ENCODE data around the gene GABBR2. TPM values are rescaled to one million over a fixed set of nuclear protein-coding genes. Genes with fewer than 3 reads are reported as not detected.

The GABBR2 gene
- total and polyA plus RNA-seq, 7 experiments from 2014 or later, result not detected

GRCh38 chr9:98641695-98642094, 67.0 kb downstream of the GABBR2 start:
- H3K4me3 Mint-ChIP-seq, result no peak overlapping the region

GRCh38 chr9:98640394-98640793, 68.3 kb downstream of the GABBR2 start:
- DNase-seq, result no peak
- peaks cover 0 to 3% (median 0%) of the 10 kb centered on the region in 5 donors for H3K36me3 Mint-ChIP-seq
- POLR2A ChIA-PET, result no interaction called here
- H3K27me3 Mint-ChIP-seq, result peaks cover 8 to 38% (median 31%) of the 10 kb centered on the region in 5 donors
- no peaks in the 10 kb centered on the region for H3K4me1 Mint-ChIP-seq
- Histone ChIP-seq H3K27me3 (ENCODE audit: control insufficient read depth in 2 of 2, insufficient read depth in 2 of 2, low read length in 2 of 2) (no peaks in the 10 kb centered on the region), H3K4me1 (ENCODE audit: control insufficient read depth in 2 of 2, insufficient read depth in 2 of 2, low read length in 2 of 2) (no peaks in the 10 kb centered on the region), H3K4me3 (ENCODE audit: low read length) (no peak overlapping the region), H3K27ac (ENCODE audit: low read depth, low read length) (no peak overlapping the region), H3K9me3 (ENCODE audit: control insufficient read depth in 2 of 3, low read length in 3 of 3) (no peaks in the 10 kb centered on the region), H3K36me3 (ENCODE audit: control insufficient read depth in 2 of 3, insufficient read depth in 3 of 3, low read length in 3 of 3) (no peaks in the 10 kb centered on the region)
- H3K9me3 Mint-ChIP-seq, result peaks cover 0 to 6% (median 0%) of the 10 kb centered on the region in 11 donors
- intact Hi-C loops (cut with micrococcal nuclease), result no loop called here
- no peak for ATAC-seq
- no peak overlapping the region for H3K4me3 Mint-ChIP-seq
- CTCF ChIA-PET, result no interaction called here
- no peak overlapping the region for H3K27ac Mint-ChIP-seq

More at GRCh38 chr9:98641695-98642094, 67.0 kb downstream of the GABBR2 start:
- Mint-ChIP-seq H3K4me1 (no peaks in the 10 kb centered on the region), H3K36me3 (peaks cover 0 to 3% (median 0%) of the 10 kb centered on the region in 5 donors), H3K27ac (no peak overlapping the region), H3K27me3 (peaks cover 8 to 38% (median 31%) of the 10 kb centered on the region in 5 donors), H3K9me3 (peaks cover 0 to 3% (median 0%) of the 10 kb centered on the region in 11 donors)
- DNase-seq (no peak), ATAC-seq (no peak)
- Histone ChIP-seq H3K27me3 (ENCODE audit: control insufficient read depth in 2 of 2, insufficient read depth in 2 of 2, low read length in 2 of 2) (no peaks in the 10 kb centered on the region), H3K4me3 (ENCODE audit: low read length) (no peak overlapping the region), H3K4me1 (ENCODE audit: control insufficient read depth in 2 of 2, insufficient read depth in 2 of 2, low read length in 2 of 2) (no peaks in the 10 kb centered on the region), H3K27ac (ENCODE audit: low read depth, low read length) (no peak overlapping the region), H3K36me3 (ENCODE audit: control insufficient read depth in 2 of 3, insufficient read depth in 3 of 3, low read length in 3 of 3) (no peaks in the 10 kb centered on the region), H3K9me3 (ENCODE audit: control insufficient read depth in 2 of 3, low read length in 3 of 3) (no peaks in the 10 kb centered on the region)
- ChIA-PET POLR2A (no interaction called here), CTCF (no interaction called here)
- intact Hi-C loops (cut with micrococcal nuclease), result no loop called here

GRCh38 chr9:98639133-98639532, 69.6 kb downstream of the GABBR2 start:
- no peaks in the 10 kb centered on the region for H3K36me3 ChIP-seq (ENCODE audit: control insufficient read depth in 2 of 3, insufficient read depth in 3 of 3, low read length in 3 of 3)
- CTCF ChIA-PET, result no interaction called here
- no peaks in the 10 kb centered on the region for H3K4me1 ChIP-seq (ENCODE audit: control insufficient read depth in 2 of 2, insufficient read depth in 2 of 2, low read length in 2 of 2)
- intact Hi-C loops (cut with micrococcal nuclease), result no loop called here
- H3K9me3 ChIP-seq (ENCODE audit: control insufficient read depth in 2 of 3, low read length in 3 of 3), result no peaks in the 10 kb centered on the region
- Mint-ChIP-seq H3K4me3 (no peak overlapping the region), H3K9me3 (peaks cover 0 to 6% (median 0%) of the 10 kb centered on the region in 11 donors), H3K27ac (no peak overlapping the region), H3K36me3 (peaks cover 0 to 3% (median 0%) of the 10 kb centered on the region in 5 donors), H3K27me3 (peaks cover 8 to 36% (median 30%) of the 10 kb centered on the region in 5 donors), H3K4me1 (no peaks in the 10 kb centered on the region)
- ATAC-seq, result no peak
- POLR2A ChIA-PET, result no interaction called here
- no peak overlapping the region for H3K4me3 ChIP-seq (ENCODE audit: low read length)
- H3K27me3 ChIP-seq (ENCODE audit: control insufficient read depth in 2 of 2, insufficient read depth in 2 of 2, low read length in 2 of 2), result no peaks in the 10 kb centered on the region
- H3K27ac ChIP-seq (ENCODE audit: low read depth, low read length), result no peak overlapping the region
- no peak for DNase-seq

- ChIA-PET CTCF (no interaction called here), POLR2A (no interaction called here)
- no peak for ATAC-seq
- no peak for DNase-seq
- no peak overlapping the region for H3K4me3 ChIP-seq (ENCODE audit: low read length)
- H3K9me3 Mint-ChIP-seq, result peaks cover 0 to 6% (median 0%) of the 10 kb centered on the region in 11 donors
- H3K27me3 ChIP-seq (ENCODE audit: control insufficient read depth in 2 of 2, insufficient read depth in 2 of 2, low read length in 2 of 2), result no peaks in the 10 kb centered on the region
- H3K27me3 Mint-ChIP-seq, result peaks cover 7 to 25% (median 16%) of the 10 kb centered on the region in 5 donors
- H3K27ac ChIP-seq (ENCODE audit: low read depth, low read length), result no peak overlapping the region
- H3K36me3 Mint-ChIP-seq, result no peaks in the 10 kb centered on the region
- no peak overlapping the region for H3K27ac Mint-ChIP-seq
- no peak overlapping the region for H3K4me3 Mint-ChIP-seq
- intact Hi-C loops (cut with micrococcal nuclease), result no loop called here
- no peaks in the 10 kb centered on the region for H3K36me3 ChIP-seq (ENCODE audit: control insufficient read depth in 2 of 3, insufficient read depth in 3 of 3, low read length in 3 of 3)
- H3K4me1 Mint-ChIP-seq, result no peaks in the 10 kb centered on the region
- H3K4me1 ChIP-seq (ENCODE audit: control insufficient read depth in 2 of 2, insufficient read depth in 2 of 2, low read length in 2 of 2), result no peaks in the 10 kb centered on the region
- no peaks in the 10 kb centered on the region for H3K9me3 ChIP-seq (ENCODE audit: control insufficient read depth in 2 of 3, low read length in 3 of 3)
These were observed 71.4 kb downstream of the GABBR2 start for GRCh38 chr9:98637381-98637780.

GRCh38 chr9:98635374-98635773, 73.4 kb downstream of the GABBR2 start:
- intact Hi-C loops (cut with micrococcal nuclease), result no loop called here
- peaks cover 0 to 11% (median 4%) of the 10 kb centered on the region in 5 donors for H3K27me3 Mint-ChIP-seq
- no peaks in the 10 kb centered on the region for H3K36me3 ChIP-seq (ENCODE audit: control insufficient read depth in 2 of 3, insufficient read depth in 3 of 3, low read length in 3 of 3)
- no peaks in the 10 kb centered on the region for H3K4me1 ChIP-seq (ENCODE audit: control insufficient read depth in 2 of 2, insufficient read depth in 2 of 2, low read length in 2 of 2)
- ChIA-PET POLR2A (no interaction called here), CTCF (no interaction called here)
- no peak overlapping the region for H3K4me3 ChIP-seq (ENCODE audit: low read length)
- no peaks in the 10 kb centered on the region for H3K4me1 Mint-ChIP-seq
- peaks cover 0 to 3% (median 0%) of the 10 kb centered on the region in 11 donors for H3K9me3 Mint-ChIP-seq
- H3K27me3 ChIP-seq (ENCODE audit: control insufficient read depth in 2 of 2, insufficient read depth in 2 of 2, low read length in 2 of 2), result no peaks in the 10 kb centered on the region
- no peaks in the 10 kb centered on the region for H3K9me3 ChIP-seq (ENCODE audit: control insufficient read depth in 2 of 3, low read length in 3 of 3)
- no peak overlapping the region for H3K4me3 Mint-ChIP-seq
- no peak overlapping the region for H3K27ac ChIP-seq (ENCODE audit: low read depth, low read length)
- H3K36me3 Mint-ChIP-seq, result no peaks in the 10 kb centered on the region
- DNase-seq (no peak), ATAC-seq (no peak)
- no peak overlapping the region for H3K27ac Mint-ChIP-seq

GRCh38 chr9:98634685-98635336, 73.9 kb downstream of the GABBR2 start:
- H3K36me3 Mint-ChIP-seq, result no peaks in the 10 kb centered on the region
- H3K27ac Mint-ChIP-seq, result no peak overlapping the region
- POLR2A ChIA-PET, result no interaction called here
- H3K4me1 ChIP-seq (ENCODE audit: control insufficient read depth in 2 of 2, insufficient read depth in 2 of 2, low read length in 2 of 2), result no peaks in the 10 kb centered on the region
- H3K27ac ChIP-seq (ENCODE audit: low read depth, low read length), result no peak overlapping the region
- intact Hi-C loops (cut with micrococcal nuclease), result no loop called here
- peaks cover 0 to 8% (median 4%) of the 10 kb centered on the region in 5 donors for H3K27me3 Mint-ChIP-seq
- H3K27me3 ChIP-seq (ENCODE audit: control insufficient read depth in 2 of 2, insufficient read depth in 2 of 2, low read length in 2 of 2), result no peaks in the 10 kb centered on the region
- DNase-seq (no peak), ATAC-seq (no peak)
- CTCF ChIA-PET, result no interaction called here
- peaks cover 0 to 3% (median 0%) of the 10 kb centered on the region in 11 donors for H3K9me3 Mint-ChIP-seq
- H3K9me3 ChIP-seq (ENCODE audit: control insufficient read depth in 2 of 3, low read length in 3 of 3), result no peaks in the 10 kb centered on the region
- H3K4me1 Mint-ChIP-seq, result no peaks in the 10 kb centered on the region
- no peak overlapping the region for H3K4me3 Mint-ChIP-seq
- H3K4me3 ChIP-seq (ENCODE audit: low read length), result no peak overlapping the region
- H3K36me3 ChIP-seq (ENCODE audit: control insufficient read depth in 2 of 3, insufficient read depth in 3 of 3, low read length in 3 of 3), result no peaks in the 10 kb centered on the region

DNA sequence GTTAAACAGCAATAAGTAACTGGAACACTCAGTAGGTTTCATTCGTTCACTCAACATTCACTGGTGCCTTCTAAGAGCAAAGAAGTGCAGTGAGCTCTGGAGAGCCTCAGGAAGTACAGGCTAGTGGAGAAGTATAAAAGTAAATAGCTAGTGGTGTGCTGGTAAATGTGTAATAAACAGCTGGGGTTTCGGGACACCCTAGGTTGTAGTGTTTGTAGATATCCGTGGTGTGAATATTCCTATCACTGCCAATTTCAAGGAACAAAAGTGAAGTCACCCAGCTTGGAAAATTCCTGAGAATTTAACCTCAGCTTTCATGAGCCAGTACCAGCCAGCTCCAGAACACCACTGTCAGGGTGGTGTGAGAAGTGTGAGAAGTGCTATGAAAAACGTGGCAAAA, 75.9 kb downstream of the GABBR2 start:
- Histone ChIP-seq H3K27ac (ENCODE audit: low read depth, low read length) (no peak overlapping the region), H3K4me1 (ENCODE audit: control insufficient read depth in 2 of 2, insufficient read depth in 2 of 2, low read length in 2 of 2) (no peaks in the 10 kb centered on the region), H3K36me3 (ENCODE audit: control insufficient read depth in 2 of 3, insufficient read depth in 3 of 3, low read length in 3 of 3) (no peaks in the 10 kb centered on the region), H3K4me3 (ENCODE audit: low read length) (no peak overlapping the region), H3K9me3 (ENCODE audit: control insufficient read depth in 2 of 3, low read length in 3 of 3) (no peaks in the 10 kb centered on the region), H3K27me3 (ENCODE audit: control insufficient read depth in 2 of 2, insufficient read depth in 2 of 2, low read length in 2 of 2) (no peaks in the 10 kb centered on the region)
- ChIA-PET CTCF (no interaction called here), POLR2A (no interaction called here)
- intact Hi-C loops (cut with micrococcal nuclease), result no loop called here
- ATAC-seq (no peak), DNase-seq (no peak)
- Mint-ChIP-seq H3K4me1 (no peaks in the 10 kb centered on the region), H3K36me3 (no peaks in the 10 kb centered on the region), H3K27me3 (peaks cover 5 to 15% (median 11%) of the 10 kb centered on the region in 5 donors), H3K4me3 (no peak overlapping the region), H3K27ac (no peak overlapping the region), H3K9me3 (peaks cover 0 to 3% (median 0%) of the 10 kb centered on the region in 11 donors)

Data from naive thymus-derived CD4-positive, alpha-beta T cell (primary cell).